Vagina (tissue), 2 donors: ENCODE data around the gene LDLRAD1. TPM values are rescaled to one million over a fixed set of nuclear protein-coding genes. Genes with fewer than 3 reads are reported as not detected.
"Not testable (repeated sequence)": the region's sequence is repeated elsewhere in the genome, so short reads cannot be mapped to it uniquely, and the experiment has no call there.

Source experiments
- DNase-seq, 2 donors: peaks; one replicate each; pipeline ENCODE4 v3.0.0-alpha.2; 2017; ENCODE audit errors: extremely low spot score in 2 of 2
- H3K27ac ChIP-seq: fragments of 200-600 bp; sonication (generic); one replicate; pipeline ENCODE4 v1.5.1; 2019
- H3K27me3 ChIP-seq: fragments of 200-600 bp; sonication (generic); one replicate; pipeline ENCODE4 v1.5.1; 2019
- H3K36me3 ChIP-seq, 2 donors: fragments of 200-600 bp; sonication (generic); one replicate each; pipeline ENCODE4 v1.5.1; 2017 to 2019
- H3K4me1 ChIP-seq: fragments of 200-600 bp; sonication (generic); one replicate; pipeline ENCODE4 v1.5.1; 2019
- H3K4me3 ChIP-seq, 2 donors: fragments of 200-600 bp; sonication (generic); 1 replicate in 1 of 2; 2 replicates in 1 of 2; pipeline ENCODE4 v1.5.1; 2016 to 2019
- H3K9me3 ChIP-seq: fragments of 200-600 bp; sonication (generic); one replicate; pipeline ENCODE4 v1.5.1; 2019
- POLR2A ChIP-seq, 2 donors: fragments of 450-650 bp; IDR thresholded peaks; one replicate each; pipeline ENCODE4 v1.6.1; 2017; ENCODE audit warnings: antibody characterized with exemption in 2 of 2, mild to moderate bottlenecking in 2 of 2, moderate library complexity in 2 of 2
- POLR2AphosphoS5 ChIP-seq, 2 donors: sonication (generic); formaldehyde crosslinking; IDR thresholded peaks; one replicate each; pipeline ENCODE4 v1.9.0; 2017; ENCODE audit warnings: antibody characterized with exemption in 2 of 2, mild to moderate bottlenecking in 2 of 2, low read depth in 1 of 2; ENCODE audit not compliant: insufficient read depth in 1 of 2
- intact Hi-C: fragments of 100-400 bp; cut with DNase I; formaldehyde crosslinking; loops from one replicate; pipeline ENCODE4 v1.15.1; 2023
- total RNA-seq: library from RNA; depleted of rRNA; stranded (reverse); fragments of >200 nt; gene quantifications from one replicate; pipeline ENCODE4 v1.2.3, GENCODE V29; 2016
- TF ChIP-seq, protein P1 (sequence below), 3 experiments: fragments of 450-650 bp in 2 of 3; fragments of 200-600 bp in 1 of 3; sonication (generic) in 1 of 3; IDR thresholded peaks; one replicate each; pipeline ENCODE4 v1.5.1; 2017 to 2019; ENCODE audit warnings: antibody characterized with exemption in 3 of 3, mild to moderate bottlenecking in 2 of 3, moderate library complexity in 2 of 3

The LDLRAD1 gene
- total RNA-seq, 1 donor from 2014 or later: not detected

- Histone ChIP-seq H3K4me1 (peaks cover 16% of the 10 kb centered on the region), H3K4me3 (no peak overlapping the region), H3K36me3 (no peaks in the 10 kb centered on the region), H3K27ac (peak overlapping the region; percentile 71), H3K27me3 (no peaks in the 10 kb centered on the region), H3K9me3 (no peaks in the 10 kb centered on the region)
- intact Hi-C loops: no loop called here
- TF ChIP-seq, protein P1, sequence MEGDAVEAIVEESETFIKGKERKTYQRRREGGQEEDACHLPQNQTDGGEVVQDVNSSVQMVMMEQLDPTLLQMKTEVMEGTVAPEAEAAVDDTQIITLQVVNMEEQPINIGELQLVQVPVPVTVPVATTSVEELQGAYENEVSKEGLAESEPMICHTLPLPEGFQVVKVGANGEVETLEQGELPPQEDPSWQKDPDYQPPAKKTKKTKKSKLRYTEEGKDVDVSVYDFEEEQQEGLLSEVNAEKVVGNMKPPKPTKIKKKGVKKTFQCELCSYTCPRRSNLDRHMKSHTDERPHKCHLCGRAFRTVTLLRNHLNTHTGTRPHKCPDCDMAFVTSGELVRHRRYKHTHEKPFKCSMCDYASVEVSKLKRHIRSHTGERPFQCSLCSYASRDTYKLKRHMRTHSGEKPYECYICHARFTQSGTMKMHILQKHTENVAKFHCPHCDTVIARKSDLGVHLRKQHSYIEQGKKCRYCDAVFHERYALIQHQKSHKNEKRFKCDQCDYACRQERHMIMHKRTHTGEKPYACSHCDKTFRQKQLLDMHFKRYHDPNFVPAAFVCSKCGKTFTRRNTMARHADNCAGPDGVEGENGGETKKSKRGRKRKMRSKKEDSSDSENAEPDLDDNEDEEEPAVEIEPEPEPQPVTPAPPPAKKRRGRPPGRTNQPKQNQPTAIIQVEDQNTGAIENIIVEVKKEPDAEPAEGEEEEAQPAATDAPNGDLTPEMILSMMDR (IDR thresholded peaks at IDR 0.05): no peak
- no peak for DNase-seq
Measured at GRCh38 chr1:53981220-53981619, 36.8 kb downstream of the LDLRAD1 start.

GRCh38 chr1:53979712-53980450, 38.1 kb downstream of the LDLRAD1 start:
- DNase-seq: no peak
- intact Hi-C loops: no loop called here
- Histone ChIP-seq H3K4me3 (no peak overlapping the region), H3K9me3 (no peaks in the 10 kb centered on the region), H3K4me1 (peaks cover 16% of the 10 kb centered on the region), H3K27ac (no peak overlapping the region), H3K27me3 (no peaks in the 10 kb centered on the region), H3K36me3 (no peaks in the 10 kb centered on the region)
- TF ChIP-seq POLR2A (IDR thresholded peaks at IDR 0.05): no peak
- no peak for TF ChIP-seq POLR2AphosphoS5 (IDR thresholded peaks at IDR 0.05; ENCODE audit: insufficient read depth in 1 of 2, low read depth in 1 of 2)
- TF ChIP-seq, protein P1 (IDR thresholded peaks at IDR 0.05): no peak

GRCh38 chr1:53975861-53976260, 42.1 kb downstream of the LDLRAD1 start:
- no peaks in the 10 kb centered on the region for H3K9me3 ChIP-seq
- TF ChIP-seq, protein P1 (IDR thresholded peaks at IDR 0.05): no peak
- TF ChIP-seq POLR2A (IDR thresholded peaks at IDR 0.05) (no peak), POLR2AphosphoS5 (IDR thresholded peaks at IDR 0.05; ENCODE audit: insufficient read depth in 1 of 2, low read depth in 1 of 2) (no peak)
- no peak overlapping the region for H3K4me3 ChIP-seq
- no peaks in the 10 kb centered on the region for H3K27me3 ChIP-seq
- peaks cover 0 to 3% of the 10 kb centered on the region in 2 donors for H3K36me3 ChIP-seq
- no peak for DNase-seq
- H3K4me1 ChIP-seq: no peaks in the 10 kb centered on the region
- no peak overlapping the region for H3K27ac ChIP-seq
- intact Hi-C loops: no loop called here

DNA sequence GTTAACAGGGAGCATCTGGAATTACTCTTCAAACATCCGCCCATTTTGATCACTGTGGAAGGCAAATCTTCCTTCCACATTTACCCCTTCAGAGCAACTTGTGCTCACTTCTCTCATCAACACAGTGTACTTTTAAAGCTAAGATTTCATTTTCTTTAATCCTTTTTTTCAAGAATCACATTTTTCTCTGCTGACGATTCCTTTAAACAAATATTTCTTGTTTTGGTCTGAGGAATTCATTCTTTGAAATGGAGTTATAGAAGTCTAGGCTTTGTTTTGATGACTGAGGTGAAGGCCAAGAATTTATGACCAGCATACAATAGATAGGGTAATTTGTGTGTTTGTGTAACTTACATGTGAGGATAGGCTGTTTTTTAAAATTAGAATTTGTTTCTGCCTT, 46.3 kb downstream of the LDLRAD1 start:
- TF ChIP-seq, protein P1 (IDR thresholded peaks at IDR 0.05): no peak
- Histone ChIP-seq H3K4me3 (no peak overlapping the region), H3K9me3 (no peaks in the 10 kb centered on the region), H3K4me1 (no peaks in the 10 kb centered on the region), H3K27ac (no peak overlapping the region), H3K36me3 (peaks cover 0 to 35% of the 10 kb centered on the region in 2 donors), H3K27me3 (no peaks in the 10 kb centered on the region)
- intact Hi-C loops: no loop called here
- no peak for DNase-seq

- H3K27me3 ChIP-seq, DNase-seq, H3K4me3 ChIP-seq, intact Hi-C loops, H3K27ac ChIP-seq, H3K9me3 ChIP-seq, H3K4me1 ChIP-seq: not testable (repeated sequence)
- peaks cover 0 to 45% of the 10 kb centered on the region in 2 donors for H3K36me3 ChIP-seq
Measured at GRCh38 chr1:53969323-53969722, 48.7 kb downstream of the LDLRAD1 start.
